GM13977 (cell line): ENCODE results near the gene ATG10.

Experiments
- DNase-seq: peaks from one replicate; pipeline ENCODE4 v3.0.0; 2012; ENCODE audit warnings: low spot score
- in situ Hi-C: fragments of 300-500 bp; cut with MboI; formaldehyde crosslinking; loops from one replicate; pipeline ENCODE4 v1.12.0; 2022; ENCODE audit warnings: low sequenced_read_pairs, low pct_unique_long_range_greater_than_20kb, mixed read lengths, inconsistent platforms; ENCODE audit not compliant: unreplicated experiment
- TF ChIP-seq, protein P1 (sequence below): IDR thresholded peaks from 2 replicates; pipeline ENCODE4 v1.5.1; 2012; ENCODE audit warnings: mild to moderate bottlenecking, control low read depth; ENCODE audit not compliant: insufficient read depth; ENCODE audit errors: extremely low read depth, missing control alignments

ATG10 gene

DNA sequence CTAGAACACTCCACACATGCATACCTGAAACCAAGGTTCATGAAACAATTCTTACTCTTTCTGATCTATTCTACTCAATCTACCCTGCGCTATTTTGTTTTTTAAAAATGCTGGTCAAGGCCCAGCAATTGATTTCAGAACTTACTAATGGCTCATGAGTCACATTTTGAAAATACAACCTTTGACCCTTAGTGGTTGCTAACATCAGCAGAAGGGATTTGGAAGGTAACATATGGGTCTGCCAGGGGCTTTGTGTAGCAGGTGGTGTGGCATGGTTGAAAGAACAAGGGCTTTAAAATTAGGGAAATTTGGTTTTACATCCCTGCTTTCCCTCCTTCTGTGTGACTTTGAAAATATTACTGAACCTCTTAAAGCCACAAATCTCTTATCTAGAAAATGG, 101.4 kb downstream of the ATG10 start:
- TF ChIP-seq, protein P1, sequence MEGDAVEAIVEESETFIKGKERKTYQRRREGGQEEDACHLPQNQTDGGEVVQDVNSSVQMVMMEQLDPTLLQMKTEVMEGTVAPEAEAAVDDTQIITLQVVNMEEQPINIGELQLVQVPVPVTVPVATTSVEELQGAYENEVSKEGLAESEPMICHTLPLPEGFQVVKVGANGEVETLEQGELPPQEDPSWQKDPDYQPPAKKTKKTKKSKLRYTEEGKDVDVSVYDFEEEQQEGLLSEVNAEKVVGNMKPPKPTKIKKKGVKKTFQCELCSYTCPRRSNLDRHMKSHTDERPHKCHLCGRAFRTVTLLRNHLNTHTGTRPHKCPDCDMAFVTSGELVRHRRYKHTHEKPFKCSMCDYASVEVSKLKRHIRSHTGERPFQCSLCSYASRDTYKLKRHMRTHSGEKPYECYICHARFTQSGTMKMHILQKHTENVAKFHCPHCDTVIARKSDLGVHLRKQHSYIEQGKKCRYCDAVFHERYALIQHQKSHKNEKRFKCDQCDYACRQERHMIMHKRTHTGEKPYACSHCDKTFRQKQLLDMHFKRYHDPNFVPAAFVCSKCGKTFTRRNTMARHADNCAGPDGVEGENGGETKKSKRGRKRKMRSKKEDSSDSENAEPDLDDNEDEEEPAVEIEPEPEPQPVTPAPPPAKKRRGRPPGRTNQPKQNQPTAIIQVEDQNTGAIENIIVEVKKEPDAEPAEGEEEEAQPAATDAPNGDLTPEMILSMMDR = no peak
- in situ Hi-C loops = no loop called here
- DNase-seq = no peak

DNA sequence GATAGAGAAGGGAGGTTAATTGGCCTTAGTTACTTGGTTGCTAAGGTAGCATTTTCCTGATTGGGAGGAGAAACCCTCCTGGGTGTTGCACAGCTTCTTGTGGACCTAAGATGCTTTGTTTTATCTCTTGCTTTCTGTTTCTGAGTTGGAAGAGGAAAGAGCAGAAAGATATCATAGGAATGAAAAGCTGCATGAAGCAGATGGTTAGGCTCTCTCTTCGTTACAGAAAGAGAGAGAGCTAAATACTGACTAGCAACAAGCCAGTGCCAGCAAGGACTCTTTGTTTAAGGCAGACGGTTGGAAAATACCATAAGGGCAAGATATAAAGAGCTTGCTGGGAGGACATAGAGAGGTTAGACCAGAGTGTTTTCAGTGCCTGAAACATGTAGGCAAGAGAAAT, 103.1 kb downstream of the ATG10 start:
- no peak for DNase-seq
- TF ChIP-seq, protein P1 = no peak

DNA sequence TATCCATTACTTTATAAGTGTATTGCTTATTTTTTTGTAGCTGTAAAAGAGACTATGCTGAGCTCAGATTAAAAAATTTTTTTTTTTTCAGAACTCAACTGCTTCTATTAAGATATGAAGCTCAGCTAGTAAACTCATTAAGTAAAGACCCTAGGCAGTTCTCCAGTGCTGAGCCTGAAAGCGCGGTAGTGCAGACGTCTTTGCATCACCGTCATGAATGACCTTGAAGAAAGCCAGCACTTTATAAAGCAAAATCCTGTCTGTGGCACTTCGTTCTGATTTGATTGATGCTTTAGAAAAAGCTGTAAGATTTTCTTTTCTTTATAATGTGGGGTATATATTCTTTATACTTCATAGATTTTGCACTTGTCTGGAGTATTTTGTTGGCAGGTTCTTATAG, 105.7 kb downstream of the ATG10 start:
- no peak for DNase-seq
- in situ Hi-C loops = no loop called here
- TF ChIP-seq, protein P1 = no peak

More for the DNA sequence above, 103.1 kb downstream of the ATG10 start:
- in situ Hi-C loops = no loop called here

DNA sequence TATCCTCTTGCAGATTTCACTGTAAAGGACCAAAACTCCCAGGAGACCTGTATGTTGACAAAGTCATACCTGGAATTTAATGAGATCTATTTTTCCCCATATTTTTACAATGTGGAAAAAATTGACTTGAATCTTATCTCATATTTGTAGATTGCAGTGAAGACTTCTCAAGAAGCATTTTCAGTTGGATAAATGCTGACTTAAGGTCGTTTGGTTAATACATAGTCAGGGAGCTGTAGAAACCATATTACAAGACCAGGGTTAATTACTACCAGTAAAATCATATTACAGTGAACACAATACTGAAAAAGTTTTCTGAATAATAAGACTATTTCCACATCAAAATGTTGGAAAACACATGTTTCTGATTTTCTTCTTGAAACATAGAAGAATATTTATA, 119.8 kb downstream of the ATG10 start:
- in situ Hi-C loops = no loop called here
- TF ChIP-seq, protein P1 = no peak
- no peak for DNase-seq

DNA sequence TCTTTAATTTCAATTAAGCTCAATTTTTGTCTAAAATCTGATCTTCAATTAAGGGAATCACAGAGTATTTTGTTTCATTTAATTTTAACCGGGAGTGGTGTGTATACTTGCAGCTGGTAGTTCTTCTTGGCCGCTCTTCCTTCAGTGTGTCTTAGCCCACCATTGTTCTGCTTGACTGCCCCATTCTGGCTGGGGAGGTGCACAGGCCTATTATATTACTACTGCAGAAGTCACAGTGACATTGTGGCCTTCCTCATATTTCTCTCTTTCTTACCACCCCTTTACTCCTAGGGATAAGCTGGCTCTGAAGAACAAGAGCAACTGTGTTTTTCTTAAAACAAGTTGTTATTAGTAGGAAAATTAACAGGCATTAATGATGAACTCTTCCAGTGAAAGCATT, 123.7 kb downstream of the ATG10 start:
- TF ChIP-seq, protein P1 = no peak
- no peak for DNase-seq
- in situ Hi-C loops = no loop called here

DNA sequence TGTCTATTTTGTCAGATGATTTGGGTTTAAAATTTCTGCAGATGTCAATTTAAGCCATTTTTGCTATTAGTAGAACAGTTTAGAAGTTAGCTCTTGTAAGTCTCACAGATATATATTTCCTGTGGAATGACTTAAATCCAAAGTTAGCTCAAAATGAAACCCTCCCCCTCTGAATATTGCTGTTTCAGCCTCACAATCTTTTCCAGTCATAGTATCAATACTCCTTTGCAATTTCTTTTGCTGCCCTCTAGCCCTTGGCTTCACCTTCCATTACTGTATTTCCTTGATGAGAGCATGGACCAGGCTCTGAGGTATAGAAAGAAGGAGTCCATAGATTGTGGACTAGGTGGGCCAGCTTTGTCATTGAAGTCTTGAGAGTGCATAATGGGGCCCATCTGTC, 124.4 kb downstream of the ATG10 start:
- in situ Hi-C loops = no loop called here
- DNase-seq = no peak
- TF ChIP-seq, protein P1 = no peak
